GM12892 (cell line): ENCODE results near the gene SERPINA9.

Source experiments
- DNase-seq: peaks from one replicate; pipeline ENCODE4 v3.0.0; 2011; ENCODE audit not compliant: insufficient read length
- FAIRE-seq: peaks from 2 replicates; lab custom pipeline; 2011; peaks lifted over from hg19 to GRCh38; lab: Jason Lieb, UNC
- POLR2A ChIP-seq: IDR thresholded peaks from 2 replicates; pipeline ENCODE4 v1.6.1; 2011; ENCODE audit warnings: low read depth, low read length, control low read depth
- POLR2AphosphoS5 ChIP-seq: IDR thresholded peaks from 2 replicates; pipeline ENCODE4 v1.6.1; 2011; ENCODE audit warnings: low read depth, low read length, control low read depth
- TAF1 ChIP-seq: IDR thresholded peaks from 2 replicates; pipeline ENCODE4 v1.6.1; 2011; ENCODE audit warnings: low read depth, mild to moderate bottlenecking, control low read depth, low read length, borderline replicate concordance

Gene SERPINA9

GRCh38 chr14:94467728-94468520 is 8.1 kb downstream of the SERPINA9 start:
- DNase-seq (no peak), FAIRE-seq (no peak)
- TF ChIP-seq POLR2A = no peak
- TF ChIP-seq POLR2AphosphoS5 = no peak
- TF ChIP-seq TAF1 = no peak

DNA sequence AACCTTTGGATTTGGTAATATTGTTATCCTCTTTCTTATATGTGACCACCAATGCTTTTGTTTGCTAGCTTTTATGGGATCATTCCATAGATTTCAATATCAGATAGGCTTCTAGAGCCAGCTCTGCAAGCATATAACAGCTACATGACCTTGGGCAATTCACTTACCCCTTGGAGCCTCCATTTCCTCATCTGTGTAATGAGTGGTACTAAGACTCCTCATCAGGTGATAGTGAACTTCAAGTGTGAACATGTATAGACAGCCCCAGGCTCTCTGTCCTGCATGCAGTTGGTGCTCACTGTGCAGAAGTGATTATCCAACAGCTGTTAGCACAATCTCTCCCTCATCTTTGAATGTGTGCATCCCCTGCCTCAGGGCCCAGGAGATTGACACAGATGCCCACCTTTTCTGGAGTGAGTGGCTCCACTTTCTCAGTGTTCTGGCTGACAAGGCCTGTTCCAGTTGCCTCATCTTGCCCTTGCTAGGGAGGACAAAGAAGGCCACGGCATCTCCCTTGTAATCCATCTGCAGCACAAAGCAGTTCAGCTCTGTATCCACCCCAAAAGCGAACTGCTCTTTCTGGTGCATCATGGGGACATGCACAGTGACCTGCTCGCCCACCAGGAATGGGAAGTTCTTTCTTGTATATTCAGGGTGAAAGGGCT is 9.2 kb downstream of the SERPINA9 start:
- TF ChIP-seq POLR2A (no peak), TAF1 (no peak), POLR2AphosphoS5 (no peak)
- DNase-seq = no peak
- FAIRE-seq = no peak

- FAIRE-seq (no peak), DNase-seq (no peak)
- TF ChIP-seq POLR2A (no peak), POLR2AphosphoS5 (no peak), TAF1 (no peak)
Observed at GRCh38 chr14:94465042-94465441, 11.0 kb downstream of the SERPINA9 start.

DNA sequence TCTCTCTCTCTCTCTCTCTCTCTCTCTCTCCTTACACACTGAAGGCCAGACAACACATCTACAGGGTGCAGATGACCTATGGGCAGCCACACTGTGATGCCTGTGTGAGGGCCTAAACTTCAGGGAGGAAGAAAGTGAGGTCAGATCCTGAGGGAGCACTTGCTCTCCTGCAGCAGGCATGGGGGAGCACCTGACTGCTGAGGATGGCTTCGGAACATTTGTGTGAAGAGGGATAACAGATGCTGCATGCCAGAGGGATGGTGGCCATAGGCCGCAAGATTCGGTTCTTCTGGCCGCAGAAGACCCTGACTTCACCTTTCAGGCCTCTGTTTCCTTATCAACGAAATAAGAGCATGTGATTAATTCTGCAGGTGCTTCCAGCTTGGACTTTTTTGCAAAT is 11.7 kb downstream of the SERPINA9 start:
- TF ChIP-seq POLR2A = no peak
- TF ChIP-seq TAF1 = no peak
- TF ChIP-seq POLR2AphosphoS5 = no peak
- DNase-seq = no peak
- no peak for FAIRE-seq

GRCh38 chr14:94462763-94463572 is 13.0 kb downstream of the SERPINA9 start:
- FAIRE-seq = no peak
- no peak for DNase-seq
- no peak for TF ChIP-seq TAF1
- TF ChIP-seq POLR2A = no peak
- TF ChIP-seq POLR2AphosphoS5 = no peak

DNA sequence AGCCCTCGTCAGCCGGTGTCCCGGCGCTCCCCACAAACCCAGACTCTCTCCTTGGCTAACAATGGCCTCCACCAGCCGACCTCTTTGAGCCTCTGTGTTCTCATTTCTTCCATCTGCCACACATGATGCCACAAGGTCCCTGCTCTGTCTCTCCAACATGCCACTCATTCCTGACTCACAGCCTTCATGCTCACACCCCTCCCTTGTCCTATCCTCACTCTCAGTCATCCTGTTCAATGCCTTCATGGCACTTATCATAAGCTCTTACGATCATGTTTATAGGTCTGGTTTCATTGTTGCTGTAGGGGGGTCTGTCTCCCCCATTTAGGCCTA is 13.8 kb downstream of the SERPINA9 start:
- FAIRE-seq = no peak
- DNase-seq = no peak
- TF ChIP-seq TAF1 = no peak
- no peak for TF ChIP-seq POLR2A
- TF ChIP-seq POLR2AphosphoS5 = no peak

- no peak for FAIRE-seq
- TF ChIP-seq POLR2AphosphoS5 = no peak
- no peak for TF ChIP-seq POLR2A
- no peak for TF ChIP-seq TAF1
- no peak for DNase-seq
Observed at GRCh38 chr14:94461526-94462218, 14.3 kb downstream of the SERPINA9 start.

DNA sequence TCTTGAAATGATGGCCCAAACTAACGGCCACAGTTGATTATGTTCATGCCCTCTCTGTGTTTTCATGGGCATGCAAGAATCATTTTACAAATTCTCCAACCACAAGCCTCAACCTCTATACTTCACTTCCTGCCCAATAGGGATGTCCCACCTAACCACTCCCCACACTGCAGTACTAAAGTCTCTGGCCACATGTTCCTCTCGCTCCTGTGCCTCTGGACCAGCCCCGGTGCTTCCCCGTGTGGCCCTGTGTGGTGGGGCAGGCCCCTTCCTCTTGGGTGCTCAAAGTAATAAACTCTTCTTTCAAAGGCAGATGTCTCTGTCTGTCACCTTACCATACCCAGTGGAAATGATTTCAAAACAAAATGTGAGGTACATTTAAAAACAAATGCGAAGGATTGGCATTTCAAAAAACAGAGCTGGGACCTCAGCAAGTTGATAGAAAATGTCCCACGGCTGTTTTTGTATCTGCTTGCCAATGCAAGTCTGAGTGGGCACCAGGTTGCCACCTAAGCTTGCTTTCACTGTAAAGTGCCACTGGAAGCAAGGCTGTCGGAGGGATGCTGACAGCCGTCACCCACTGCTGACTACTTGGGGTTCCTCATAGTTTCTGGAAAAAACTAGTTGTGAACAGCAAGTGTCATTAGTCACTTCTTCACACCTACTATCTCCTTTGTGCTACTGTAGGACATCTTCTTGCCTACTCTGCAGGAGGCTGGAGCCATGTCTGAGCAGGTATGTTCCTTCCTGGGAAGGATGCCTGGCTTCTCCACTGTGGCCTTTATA is 15.2 kb downstream of the SERPINA9 start:
- DNase-seq = no peak
- no peak for FAIRE-seq
- TF ChIP-seq POLR2AphosphoS5 = no peak
- TF ChIP-seq POLR2A = no peak
- no peak for TF ChIP-seq TAF1

DNA sequence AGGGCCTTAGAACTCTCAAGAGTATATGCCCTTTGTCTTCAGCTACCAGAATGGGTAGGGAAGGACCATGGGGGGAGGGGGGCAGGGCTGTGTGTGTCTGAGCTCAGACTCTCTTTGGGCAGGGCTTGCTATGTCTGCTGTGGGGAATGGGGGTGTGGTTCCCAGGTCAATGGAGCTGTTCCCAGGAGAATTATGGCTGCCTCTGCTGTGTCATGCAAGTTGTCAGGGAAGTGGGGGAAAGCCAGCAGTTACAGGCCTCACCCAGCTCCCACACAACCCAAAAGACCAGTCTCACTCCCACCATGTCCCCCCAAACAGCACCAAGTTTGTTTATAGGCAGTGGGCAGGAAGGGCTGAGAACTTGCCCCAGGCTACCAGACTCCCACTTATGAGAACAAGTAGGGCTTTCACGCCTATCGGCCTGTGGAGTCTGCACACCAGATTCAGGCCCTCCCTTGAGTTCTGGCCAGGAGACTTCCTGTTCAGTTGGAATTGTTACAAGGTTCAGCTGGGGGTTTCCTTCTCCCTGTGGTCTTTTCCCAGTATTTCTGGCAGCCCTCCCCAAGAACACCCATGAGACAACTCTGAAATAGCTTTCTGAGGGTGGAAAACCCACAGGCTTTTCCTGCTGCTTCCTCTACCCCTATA is 17.3 kb downstream of the SERPINA9 start:
- TF ChIP-seq POLR2AphosphoS5 = no peak
- no peak for TF ChIP-seq TAF1
- no peak for TF ChIP-seq POLR2A
- FAIRE-seq (no peak), DNase-seq (no peak)

GRCh38 chr14:94458096-94458495 is 17.9 kb downstream of the SERPINA9 start:
- FAIRE-seq (no peak), DNase-seq (no peak)
- TF ChIP-seq TAF1 (no peak), POLR2A (no peak), POLR2AphosphoS5 (no peak)
